Vagina (tissue), 2 donors: ENCODE results near the gene NASP. TPM values are rescaled to one million over a fixed set of nuclear protein-coding genes. Genes with fewer than 3 reads are reported as not detected.

Experiments used
- DNase-seq, 2 donors: peaks; one replicate each; pipeline ENCODE4 v3.0.0-alpha.2; 2017; ENCODE audit errors: extremely low spot score in 2 of 2
- H3K27ac ChIP-seq: fragments of 200-600 bp; sonication (generic); one replicate; pipeline ENCODE4 v1.5.1; 2019
- H3K27me3 ChIP-seq: fragments of 200-600 bp; sonication (generic); one replicate; pipeline ENCODE4 v1.5.1; 2019
- H3K36me3 ChIP-seq, 2 donors: fragments of 200-600 bp; sonication (generic); one replicate each; pipeline ENCODE4 v1.5.1; 2017 to 2019
- H3K4me1 ChIP-seq: fragments of 200-600 bp; sonication (generic); one replicate; pipeline ENCODE4 v1.5.1; 2019
- H3K4me3 ChIP-seq, 2 donors: fragments of 200-600 bp; sonication (generic); 1 replicate in 1 of 2; 2 replicates in 1 of 2; pipeline ENCODE4 v1.5.1; 2016 to 2019
- H3K9me3 ChIP-seq: fragments of 200-600 bp; sonication (generic); one replicate; pipeline ENCODE4 v1.5.1; 2019
- POLR2A ChIP-seq, 2 donors: fragments of 450-650 bp; IDR thresholded peaks; one replicate each; pipeline ENCODE4 v1.6.1; 2017; ENCODE audit warnings: antibody characterized with exemption in 2 of 2, mild to moderate bottlenecking in 2 of 2, moderate library complexity in 2 of 2
- POLR2AphosphoS5 ChIP-seq, 2 donors: sonication (generic); formaldehyde crosslinking; IDR thresholded peaks; one replicate each; pipeline ENCODE4 v1.9.0; 2017; ENCODE audit warnings: antibody characterized with exemption in 2 of 2, mild to moderate bottlenecking in 2 of 2, low read depth in 1 of 2; ENCODE audit not compliant: insufficient read depth in 1 of 2
- intact Hi-C: fragments of 100-400 bp; cut with DNase I; formaldehyde crosslinking; loops from one replicate; pipeline ENCODE4 v1.15.1; 2023
- total RNA-seq: library from RNA; depleted of rRNA; stranded (reverse); fragments of >200 nt; gene quantifications from one replicate; pipeline ENCODE4 v1.2.3, GENCODE V29; 2016
- TF ChIP-seq, protein P1 (sequence below), 3 experiments: fragments of 450-650 bp in 2 of 3; fragments of 200-600 bp in 1 of 3; sonication (generic) in 1 of 3; IDR thresholded peaks; one replicate each; pipeline ENCODE4 v1.5.1; 2017 to 2019; ENCODE audit warnings: antibody characterized with exemption in 3 of 3, mild to moderate bottlenecking in 2 of 3, moderate library complexity in 2 of 3

NASP gene
- total RNA-seq, 1 donor from 2014 or later: 57.9 TPM

DNA sequence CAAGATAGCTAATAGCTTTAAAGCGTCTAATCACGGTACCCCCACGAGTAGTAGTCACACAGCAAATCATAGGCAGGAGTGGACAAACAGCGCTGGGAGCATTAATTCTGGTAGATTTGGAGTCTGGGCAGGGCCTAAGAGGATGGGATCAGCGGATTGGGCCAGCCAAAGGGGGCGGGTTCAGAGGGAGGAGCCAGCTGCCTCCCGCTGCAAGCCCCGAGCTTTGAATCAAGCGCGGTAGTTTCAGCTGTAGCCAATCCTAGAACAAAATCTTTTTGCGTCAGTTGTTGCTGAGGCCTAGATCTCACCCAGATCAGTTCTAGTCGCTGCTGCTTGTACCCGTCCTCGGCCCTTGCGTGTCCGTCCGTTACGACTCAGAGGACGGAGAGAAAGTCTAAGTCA, 576 bp upstream of the NASP start:
- DNase-seq: peak in 1 of 2 donors; percentile 98
- no peak for TF ChIP-seq POLR2AphosphoS5 (IDR thresholded peaks at IDR 0.05; ENCODE audit: insufficient read depth in 1 of 2, low read depth in 1 of 2)
- TF ChIP-seq, protein P1, sequence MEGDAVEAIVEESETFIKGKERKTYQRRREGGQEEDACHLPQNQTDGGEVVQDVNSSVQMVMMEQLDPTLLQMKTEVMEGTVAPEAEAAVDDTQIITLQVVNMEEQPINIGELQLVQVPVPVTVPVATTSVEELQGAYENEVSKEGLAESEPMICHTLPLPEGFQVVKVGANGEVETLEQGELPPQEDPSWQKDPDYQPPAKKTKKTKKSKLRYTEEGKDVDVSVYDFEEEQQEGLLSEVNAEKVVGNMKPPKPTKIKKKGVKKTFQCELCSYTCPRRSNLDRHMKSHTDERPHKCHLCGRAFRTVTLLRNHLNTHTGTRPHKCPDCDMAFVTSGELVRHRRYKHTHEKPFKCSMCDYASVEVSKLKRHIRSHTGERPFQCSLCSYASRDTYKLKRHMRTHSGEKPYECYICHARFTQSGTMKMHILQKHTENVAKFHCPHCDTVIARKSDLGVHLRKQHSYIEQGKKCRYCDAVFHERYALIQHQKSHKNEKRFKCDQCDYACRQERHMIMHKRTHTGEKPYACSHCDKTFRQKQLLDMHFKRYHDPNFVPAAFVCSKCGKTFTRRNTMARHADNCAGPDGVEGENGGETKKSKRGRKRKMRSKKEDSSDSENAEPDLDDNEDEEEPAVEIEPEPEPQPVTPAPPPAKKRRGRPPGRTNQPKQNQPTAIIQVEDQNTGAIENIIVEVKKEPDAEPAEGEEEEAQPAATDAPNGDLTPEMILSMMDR (IDR thresholded peaks at IDR 0.05): no peak
- TF ChIP-seq POLR2A (IDR thresholded peaks at IDR 0.05): no peak
- peak overlapping the region; percentile 86 to 100 for H3K4me3 ChIP-seq
- H3K27me3 ChIP-seq: no peaks in the 10 kb centered on the region
- H3K36me3 ChIP-seq: no peaks in the 10 kb centered on the region
- H3K27ac ChIP-seq: peak overlapping the region; percentile 92
- H3K4me1 ChIP-seq: peaks cover 30% of the 10 kb centered on the region
- intact Hi-C loops: no loop called here
- H3K9me3 ChIP-seq: no peaks in the 10 kb centered on the region

DNA sequence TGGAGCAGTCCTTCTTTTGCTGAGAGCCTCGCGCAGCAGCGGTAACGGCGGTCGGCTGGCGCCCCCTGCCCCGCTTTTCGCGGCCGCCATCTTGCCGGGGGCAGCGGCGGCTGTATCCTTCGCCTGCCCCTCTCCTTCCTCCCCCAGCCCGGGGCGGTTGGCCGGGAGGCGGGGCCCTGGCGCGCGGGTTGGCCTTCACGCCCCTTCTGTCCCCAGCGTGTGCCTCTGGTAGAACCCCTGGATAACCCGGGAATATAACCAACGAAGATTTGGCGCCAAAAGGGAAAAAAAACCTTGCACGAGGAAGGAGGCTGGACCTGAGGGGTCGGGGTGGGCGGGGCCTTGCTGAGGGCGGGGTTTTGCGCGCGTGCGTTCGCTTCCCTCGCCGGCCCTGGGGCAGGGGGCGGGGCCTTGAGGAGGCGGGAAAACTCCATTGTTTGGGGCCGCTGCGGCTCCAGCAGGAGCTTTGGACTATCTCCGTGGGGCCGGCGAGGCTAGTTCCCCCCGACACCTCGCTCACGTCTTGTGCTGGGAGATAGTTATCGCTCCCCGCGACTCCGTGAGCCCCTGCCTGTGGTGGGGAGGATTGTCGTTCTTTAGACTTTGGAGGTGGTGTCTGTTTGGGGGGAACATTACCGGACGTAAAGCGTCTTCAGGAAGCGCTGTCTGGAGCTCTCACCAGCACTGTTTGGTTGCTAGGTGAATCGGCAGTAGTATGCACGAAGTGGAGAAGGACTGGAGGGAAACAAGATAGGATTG, 689 bp downstream of the NASP start:
- intact Hi-C loops: no loop called here
- peaks cover 30% of the 10 kb centered on the region for H3K4me1 ChIP-seq
- peak in 1 of 2 donors; percentile 89 for DNase-seq
- no peaks in the 10 kb centered on the region for H3K9me3 ChIP-seq
- H3K27me3 ChIP-seq: no peaks in the 10 kb centered on the region
- H3K27ac ChIP-seq: peak overlapping the region; percentile 92
- no peaks in the 10 kb centered on the region for H3K36me3 ChIP-seq
- peak overlapping the region; percentile 86 to 100 for H3K4me3 ChIP-seq
- TF ChIP-seq POLR2A (IDR thresholded peaks at IDR 0.05): no peak
- peak; percentile 6 to 47 for TF ChIP-seq POLR2AphosphoS5 (IDR thresholded peaks at IDR 0.05; ENCODE audit: insufficient read depth in 1 of 2, low read depth in 1 of 2)

DNA sequence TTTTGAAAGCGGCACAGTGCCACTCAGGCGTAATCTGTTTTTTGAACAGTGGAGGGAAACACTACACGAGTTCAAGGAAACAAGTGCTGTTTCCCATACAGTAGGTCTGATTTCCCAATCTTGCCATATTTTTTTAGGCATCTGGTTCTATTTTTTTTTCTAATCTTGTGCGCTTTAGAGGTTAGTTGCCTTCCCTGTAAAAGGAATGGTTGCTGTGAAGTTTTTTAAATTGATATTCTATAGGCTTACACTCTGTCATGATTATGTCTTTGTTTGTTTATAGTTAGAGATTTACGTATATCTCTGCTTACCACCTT, 1.2 kb downstream of the NASP start:
- peak overlapping the region; percentile 92 for H3K27ac ChIP-seq

DNA sequence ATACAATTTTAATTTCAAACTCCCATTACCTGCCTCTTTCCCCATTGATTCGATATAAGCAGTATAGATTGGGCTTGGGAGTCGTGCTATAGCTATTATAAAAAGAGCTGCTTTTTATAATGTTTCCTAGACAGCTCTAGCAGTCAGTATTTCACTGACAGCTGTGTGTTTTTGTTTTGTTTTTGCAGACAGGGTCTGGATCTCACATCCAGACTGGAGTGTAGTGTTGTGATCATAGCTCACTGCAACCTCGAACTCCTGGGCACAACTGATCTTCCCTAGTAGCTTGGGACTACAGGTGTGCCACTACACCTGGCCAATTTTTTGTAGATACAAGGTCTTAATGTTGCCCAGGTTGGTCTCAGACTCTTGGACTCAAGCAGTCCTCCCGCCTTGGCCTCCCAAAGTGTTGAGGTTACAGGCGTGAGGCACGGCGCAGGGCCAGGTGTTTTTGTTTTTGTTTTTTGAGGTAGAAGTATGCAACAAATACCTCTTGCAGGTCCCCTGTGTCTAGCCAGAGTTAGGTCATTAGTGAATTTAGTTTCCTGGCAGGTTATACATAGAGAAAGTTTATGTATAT, 1.7 kb downstream of the NASP start:
- Histone ChIP-seq H3K4me1 (peaks cover 37% of the 10 kb centered on the region), H3K27me3 (no peaks in the 10 kb centered on the region), H3K4me3 (peak overlapping the region; percentile 86 to 100), H3K9me3 (no peaks in the 10 kb centered on the region), H3K36me3 (no peaks in the 10 kb centered on the region), H3K27ac (no peak overlapping the region)
- no peak for DNase-seq
- no peak for TF ChIP-seq POLR2AphosphoS5 (IDR thresholded peaks at IDR 0.05; ENCODE audit: insufficient read depth in 1 of 2, low read depth in 1 of 2)
- no peak for TF ChIP-seq POLR2A (IDR thresholded peaks at IDR 0.05)
- TF ChIP-seq, protein P1 (IDR thresholded peaks at IDR 0.05): no peak
- intact Hi-C loops: no loop called here

More for the DNA sequence above, 1.2 kb downstream of the NASP start:
- no peak for TF ChIP-seq POLR2A (IDR thresholded peaks at IDR 0.05)
- TF ChIP-seq, protein P1 (IDR thresholded peaks at IDR 0.05): no peak
- TF ChIP-seq POLR2AphosphoS5 (IDR thresholded peaks at IDR 0.05; ENCODE audit: insufficient read depth in 1 of 2, low read depth in 1 of 2): no peak
- Histone ChIP-seq H3K36me3 (no peaks in the 10 kb centered on the region), H3K27me3 (no peaks in the 10 kb centered on the region), H3K4me1 (peaks cover 36% of the 10 kb centered on the region), H3K4me3 (peak overlapping the region; percentile 86 to 100), H3K9me3 (no peaks in the 10 kb centered on the region)
- intact Hi-C loops: no loop called here
- no peak for DNase-seq

DNA sequence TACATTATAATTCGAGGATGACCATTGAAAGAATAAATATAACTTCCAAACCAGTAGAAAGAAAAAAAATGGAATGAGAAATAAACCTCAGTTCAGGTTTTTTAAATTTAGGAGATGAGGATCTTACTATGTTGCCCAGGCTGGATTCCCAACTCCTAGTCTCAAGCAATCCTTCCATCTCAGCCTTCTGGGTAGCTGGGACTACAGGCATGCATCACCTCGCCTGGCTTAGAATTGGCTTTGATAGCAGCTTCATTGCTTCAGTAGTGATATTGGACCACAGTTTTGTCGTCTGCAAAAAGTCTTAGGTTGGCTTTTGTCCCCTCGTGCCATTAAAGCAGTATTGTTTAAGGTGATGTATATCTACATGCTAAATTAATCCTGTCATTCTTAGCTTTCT, 2.9 kb downstream of the NASP start:
- intact Hi-C loops: no loop called here
- no peaks in the 10 kb centered on the region for H3K27me3 ChIP-seq
- no peaks in the 10 kb centered on the region for H3K9me3 ChIP-seq
- TF ChIP-seq POLR2AphosphoS5 (IDR thresholded peaks at IDR 0.05; ENCODE audit: insufficient read depth in 1 of 2, low read depth in 1 of 2): no peak
- TF ChIP-seq, protein P1 (IDR thresholded peaks at IDR 0.05): no peak
- TF ChIP-seq POLR2A (IDR thresholded peaks at IDR 0.05): no peak
- no peak for DNase-seq
- H3K27ac ChIP-seq: no peak overlapping the region
- no peaks in the 10 kb centered on the region for H3K36me3 ChIP-seq
- H3K4me3 ChIP-seq: peak overlapping the region in 1 of 2 donors; percentile 100
- peaks cover 37% of the 10 kb centered on the region for H3K4me1 ChIP-seq
